ENCODE results near the gene XRCC4. TPM values are rescaled to one million over a fixed set of nuclear protein-coding genes. Genes with fewer than 3 reads are reported as not detected.

Gene XRCC4
- total and polyA plus RNA-seq, 7 donors = 4.6 to 11.3 (median 7.6) TPM

DNA sequence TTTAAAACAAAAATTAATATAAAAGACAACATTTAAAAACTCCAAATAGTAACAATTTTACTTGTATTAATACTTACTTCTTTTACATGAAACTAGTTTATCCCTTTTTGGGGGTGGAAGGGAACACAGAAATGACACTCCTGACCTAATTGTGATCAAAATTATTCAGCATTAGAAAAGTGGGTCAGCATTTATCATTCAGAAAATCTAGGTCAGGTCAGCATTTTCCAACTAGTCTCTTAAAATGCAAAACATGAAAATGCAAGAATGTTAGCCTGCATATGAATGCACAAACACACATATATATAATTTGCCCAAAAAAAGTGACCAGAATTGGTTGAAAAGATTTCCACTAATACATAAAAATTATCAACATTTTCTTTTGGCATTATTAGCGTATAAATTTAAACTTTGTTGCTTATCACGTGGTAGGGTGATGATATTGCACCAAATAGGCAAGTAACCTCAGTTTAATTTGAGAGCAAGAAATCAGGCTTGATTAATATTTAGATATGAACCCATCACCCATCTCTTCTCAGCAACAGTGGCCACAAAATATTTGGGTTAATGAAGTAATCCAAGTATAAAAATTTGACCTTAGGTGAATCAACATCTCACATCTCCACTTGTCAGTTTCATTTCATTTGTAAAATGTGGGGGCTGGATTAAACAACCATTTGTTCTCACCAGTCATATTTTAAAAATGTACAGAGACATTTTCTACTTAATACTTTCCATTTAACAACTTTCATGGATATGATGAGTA, 5.9 kb upstream of the XRCC4 start:
- no peak for DNase-seq
- TF ChIP-seq POLR2AphosphoS5 (IDR thresholded peaks at IDR 0.05) (no peak), CTCF (IDR thresholded peaks at IDR 0.05) (no peak), POLR2A (IDR thresholded peaks at IDR 0.05) (no peak), EP300 (IDR thresholded peaks at IDR 0.05) (no peak)
- Histone ChIP-seq H3K9me3 (no peaks in the 10 kb centered on the region), H3K4me3 (no peak overlapping the region), H3K27ac (no peak overlapping the region), H3K27me3 (no peaks in the 10 kb centered on the region), H3K36me3 (no peaks in the 10 kb centered on the region), H3K4me1 (peaks cover 0 to 40% (median 29%) of the 10 kb centered on the region in 4 donors)
- intact Hi-C loops (cut with DNase I) = loop anchor here (10.0 kb wide), 1 partner anchor 427 kb away; no protein-coding TSS in a partner anchor
- WGBS, 2 donors = 88 to 94% methylated on average over 2 of the region's 2 CpGs

DNA sequence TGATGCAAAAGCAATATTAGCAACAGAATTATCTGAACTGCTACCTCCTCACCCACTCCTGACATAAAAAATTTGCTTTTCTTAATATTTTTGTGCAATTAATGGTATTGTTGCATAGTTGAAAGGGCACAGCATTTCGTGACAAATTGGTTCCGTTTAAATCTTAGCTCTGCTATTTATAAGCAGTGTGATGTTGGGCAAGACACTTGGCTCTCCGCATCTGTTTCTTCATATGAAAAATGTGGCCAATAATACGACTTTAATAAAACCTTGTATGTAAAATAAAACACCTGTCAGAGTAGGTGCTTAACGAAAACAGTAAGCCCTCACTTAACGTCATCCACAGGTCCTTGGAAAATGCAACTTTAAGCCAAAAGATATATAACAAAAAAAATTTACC, 4.4 kb upstream of the XRCC4 start:
- DNase-seq = no peak
- 90 to 91% methylated on average over 6 of the region's 6 CpGs for WGBS, 2 donors
- Histone ChIP-seq H3K4me1 (peaks cover 0 to 46% (median 31%) of the 10 kb centered on the region in 4 donors), H3K27me3 (no peaks in the 10 kb centered on the region), H3K36me3 (no peaks in the 10 kb centered on the region), H3K9me3 (no peaks in the 10 kb centered on the region), H3K27ac (no peak overlapping the region), H3K4me3 (no peak overlapping the region)
- peak in 1 of 4 donors; percentile 26 for TF ChIP-seq POLR2AphosphoS5 (IDR thresholded peaks at IDR 0.05)
- TF ChIP-seq POLR2A (IDR thresholded peaks at IDR 0.05) = no peak
- intact Hi-C loops (cut with DNase I) = loop anchor here (10.0 kb wide), 1 partner anchor 428 kb away; no protein-coding TSS in a partner anchor

- peak overlapping the region; percentile 85 to 91 (median 86) for H3K27ac ChIP-seq
- peak overlapping the region; percentile 74 to 88 (median 79) for H3K4me3 ChIP-seq
- peaks cover 0 to 37% (median 28%) of the 10 kb centered on the region in 4 donors for H3K4me1 ChIP-seq
- intact Hi-C loops (cut with DNase I) = loop anchor here (10.0 kb wide), 1 partner anchor 433 kb away; no protein-coding TSS in a partner anchor
- TF ChIP-seq EP300 (IDR thresholded peaks at IDR 0.05) (no peak), POLR2AphosphoS5 (IDR thresholded peaks at IDR 0.05) (no peak), CTCF (IDR thresholded peaks at IDR 0.05) (no peak), POLR2A (IDR thresholded peaks at IDR 0.05) (no peak)
- DNase-seq = no peak
- H3K9me3 ChIP-seq = no peaks in the 10 kb centered on the region
- H3K27me3 ChIP-seq = no peaks in the 10 kb centered on the region
- WGBS, 2 donors = 4 to 11% methylated on average over 14 of the region's 14 CpGs
- no peaks in the 10 kb centered on the region for H3K36me3 ChIP-seq
These were observed 415 bp downstream of the XRCC4 start for GRCh38 chr5:83077662-83078261.

DNA sequence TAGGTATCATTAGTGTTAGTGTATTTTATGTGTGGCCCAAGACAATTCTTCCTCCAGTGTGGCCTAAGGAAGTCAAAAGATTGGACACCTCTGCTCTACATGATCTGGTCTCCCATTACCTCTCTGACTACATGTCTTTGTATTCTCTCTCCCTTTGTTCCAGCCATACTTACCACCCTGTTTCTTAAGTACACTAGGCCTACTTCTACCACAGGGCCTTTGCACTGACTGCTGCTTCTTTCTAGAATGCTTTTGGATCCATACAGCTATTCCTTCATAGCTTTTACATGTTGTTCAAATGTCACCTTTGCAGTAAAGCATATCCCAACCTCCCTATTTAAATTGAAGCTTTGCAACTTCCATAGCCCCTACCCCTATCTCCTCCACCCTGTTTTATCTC, 5.4 kb downstream of the XRCC4 start:
- no peaks in the 10 kb centered on the region for H3K27me3 ChIP-seq
- no peak overlapping the region for H3K27ac ChIP-seq
- no peak overlapping the region for H3K4me3 ChIP-seq
- peaks cover 0 to 7% (median 6%) of the 10 kb centered on the region in 4 donors for H3K4me1 ChIP-seq
- TF ChIP-seq POLR2AphosphoS5 (IDR thresholded peaks at IDR 0.05) (no peak), EP300 (IDR thresholded peaks at IDR 0.05) (no peak), POLR2A (IDR thresholded peaks at IDR 0.05) (no peak), CTCF (IDR thresholded peaks at IDR 0.05) (no peak)
- DNase-seq = no peak
- intact Hi-C loops (cut with DNase I) = no loop called here
- H3K36me3 ChIP-seq = no peaks in the 10 kb centered on the region
- no peaks in the 10 kb centered on the region for H3K9me3 ChIP-seq

- H3K36me3 ChIP-seq = no peaks in the 10 kb centered on the region
- no peaks in the 10 kb centered on the region for H3K9me3 ChIP-seq
- 53 to 76% methylated on average over 2 of the region's 2 CpGs for WGBS, 2 donors
- no peak overlapping the region for H3K4me3 ChIP-seq
- TF ChIP-seq EP300 (IDR thresholded peaks at IDR 0.05) (no peak), CTCF (IDR thresholded peaks at IDR 0.05) (no peak), POLR2AphosphoS5 (IDR thresholded peaks at IDR 0.05) (no peak), POLR2A (IDR thresholded peaks at IDR 0.05) (no peak)
- no peak for DNase-seq
- H3K27me3 ChIP-seq = no peaks in the 10 kb centered on the region
- no peaks in the 10 kb centered on the region for H3K4me1 ChIP-seq
- intact Hi-C loops (cut with DNase I) = no loop called here
- H3K27ac ChIP-seq = no peak overlapping the region
These were observed 7.0 kb downstream of the XRCC4 start for GRCh38 chr5:83084336-83084735.

Data from sigmoid colon (tissue), 7 donors.